Epithelial cell of esophagus (primary cell): ENCODE measurements around the gene CCT8.

Experiments
- DNase-seq: peaks from one replicate; pipeline ENCODE4 v3.0.0; 2010; ENCODE audit warnings: low read depth
- H3K4me3 ChIP-seq: 2 replicates; pipeline ENCODE4 v1.5.1; 2011; ENCODE audit warnings: mild to moderate bottlenecking, low read length, control low read depth
- CTCF ChIP-seq: IDR thresholded peaks from 2 replicates; pipeline ENCODE4 v1.5.1; 2011; ENCODE audit warnings: low read depth, mild to moderate bottlenecking, low read length, control low read depth, inconsistent platforms; ENCODE audit not compliant: insufficient read depth; ENCODE audit errors: missing control alignments

Gene CCT8

DNA sequence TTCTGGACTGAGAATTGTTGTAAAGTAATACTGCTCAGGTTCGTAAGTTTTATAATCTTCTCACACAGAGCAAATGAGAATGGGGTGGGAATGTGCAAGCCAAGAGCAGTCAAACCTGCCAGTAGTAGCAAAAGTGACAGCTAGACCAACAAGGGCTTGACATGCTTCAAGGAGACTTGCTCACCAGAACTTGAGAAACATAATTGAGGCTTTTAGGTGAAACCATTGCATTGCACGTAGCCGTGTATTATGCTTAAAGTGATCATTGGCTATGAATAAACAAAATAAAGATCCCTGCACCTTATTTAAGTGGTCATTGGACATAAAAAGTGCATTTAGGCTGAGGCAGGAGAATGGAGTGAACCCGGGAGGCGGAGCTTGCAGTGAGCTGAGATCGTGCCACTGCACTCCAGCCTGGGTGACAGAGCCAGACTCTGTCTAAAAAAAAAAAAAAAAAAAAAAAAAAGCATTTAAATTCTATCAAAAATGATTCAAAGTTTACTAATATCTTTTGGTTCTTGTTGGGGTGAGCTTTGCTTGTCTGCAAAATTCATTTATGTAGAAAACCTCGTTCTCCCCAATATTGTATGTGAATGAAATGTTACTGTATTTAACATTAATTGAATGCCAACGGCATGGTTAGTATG lies 11.8 kb upstream of the CCT8 start:
- no peak for TF ChIP-seq CTCF
- H3K4me3 ChIP-seq, result no peak overlapping the region
- no peak for DNase-seq

DNA sequence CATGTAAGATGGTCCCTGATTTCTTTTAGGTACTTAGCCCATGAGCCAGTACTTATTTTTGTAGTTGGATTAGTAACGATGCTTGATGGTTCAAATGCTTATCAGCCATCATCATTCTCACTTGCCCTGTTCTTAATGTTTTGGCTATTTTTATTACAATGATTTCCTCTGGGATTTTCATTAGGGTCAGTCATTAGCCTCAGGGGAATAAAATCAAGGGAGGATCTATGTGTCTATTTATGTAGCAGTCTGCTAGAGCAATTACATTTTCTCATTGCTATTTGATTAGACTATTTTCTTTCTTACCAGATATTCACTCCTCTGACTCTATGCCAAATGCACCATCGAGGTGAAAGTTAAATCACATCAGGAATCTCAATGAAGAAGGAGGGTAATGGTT lies 10.9 kb upstream of the CCT8 start:
- no peak for DNase-seq
- H3K4me3 ChIP-seq, result no peak overlapping the region
- no peak for TF ChIP-seq CTCF

- DNase-seq, result no peak
- TF ChIP-seq CTCF, result no peak
- no peak overlapping the region for H3K4me3 ChIP-seq
Observed at GRCh38 chr21:29083306-29083705, 9.9 kb upstream of the CCT8 start.

DNA sequence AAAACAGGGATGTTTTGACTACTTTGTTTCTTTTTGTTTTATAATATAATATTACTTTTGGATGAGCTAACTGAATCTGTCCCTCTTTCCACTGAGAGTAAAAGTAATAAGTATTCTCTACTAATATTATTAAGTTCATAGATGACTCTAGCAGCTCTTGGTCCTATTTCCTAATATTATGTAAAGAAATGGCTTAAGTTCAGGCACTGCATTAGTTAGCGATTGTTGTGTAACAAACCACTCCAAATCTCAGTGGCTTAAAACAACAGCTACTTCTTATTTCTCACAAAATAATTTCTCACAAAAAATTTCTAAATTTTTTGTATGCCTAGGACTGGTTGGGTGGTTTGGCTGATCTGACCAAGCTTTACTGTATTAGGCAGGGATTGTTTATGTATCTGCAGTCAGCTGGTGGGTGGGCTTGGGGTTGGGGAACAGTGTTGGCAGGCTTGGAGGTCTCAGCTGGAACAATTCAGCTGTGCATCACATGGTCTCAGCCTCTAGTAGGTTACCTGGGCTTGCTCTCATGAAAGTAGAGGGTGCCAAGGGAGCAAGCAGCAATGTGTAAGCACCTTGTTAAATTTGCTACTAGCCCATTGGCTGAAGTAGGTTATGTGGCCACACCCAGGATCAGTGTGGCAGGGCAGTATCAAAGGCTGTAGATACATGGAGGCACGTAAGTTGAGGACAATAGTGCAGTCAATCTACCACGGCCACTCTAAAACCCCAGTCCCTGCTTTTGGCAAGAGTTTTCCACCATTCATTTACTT lies 8.8 kb upstream of the CCT8 start:
- no peak overlapping the region for H3K4me3 ChIP-seq
- no peak for TF ChIP-seq CTCF
- DNase-seq, result no peak

- no peak for DNase-seq
- no peak for TF ChIP-seq CTCF
- H3K4me3 ChIP-seq, result no peak overlapping the region
Observed at GRCh38 chr21:29080454-29080941, 7.0 kb upstream of the CCT8 start.

- no peak for DNase-seq
- no peak overlapping the region for H3K4me3 ChIP-seq
- no peak for TF ChIP-seq CTCF
Observed at GRCh38 chr21:29078869-29079767, 5.7 kb upstream of the CCT8 start.
